Stimulated activated CD4-positive, alpha-beta T cell treated with anti-CD3 and anti-CD28 coated beads, Interleukin-4, amount 100 ng/mL, for 48 hours (primary cell): ENCODE results near the gene PITPNM1.
"Not testable (repeated sequence)": the region's sequence is repeated elsewhere in the genome, so short reads cannot be mapped to it uniquely, and the experiment has no call there.

Source experiments
- DNase-seq, 2 donors: peaks; one replicate each; pipeline ENCODE4 v3.0.0-alpha.2; 2020; ENCODE audit warnings: low read depth in 2 of 2

The PITPNM1 gene

DNA sequence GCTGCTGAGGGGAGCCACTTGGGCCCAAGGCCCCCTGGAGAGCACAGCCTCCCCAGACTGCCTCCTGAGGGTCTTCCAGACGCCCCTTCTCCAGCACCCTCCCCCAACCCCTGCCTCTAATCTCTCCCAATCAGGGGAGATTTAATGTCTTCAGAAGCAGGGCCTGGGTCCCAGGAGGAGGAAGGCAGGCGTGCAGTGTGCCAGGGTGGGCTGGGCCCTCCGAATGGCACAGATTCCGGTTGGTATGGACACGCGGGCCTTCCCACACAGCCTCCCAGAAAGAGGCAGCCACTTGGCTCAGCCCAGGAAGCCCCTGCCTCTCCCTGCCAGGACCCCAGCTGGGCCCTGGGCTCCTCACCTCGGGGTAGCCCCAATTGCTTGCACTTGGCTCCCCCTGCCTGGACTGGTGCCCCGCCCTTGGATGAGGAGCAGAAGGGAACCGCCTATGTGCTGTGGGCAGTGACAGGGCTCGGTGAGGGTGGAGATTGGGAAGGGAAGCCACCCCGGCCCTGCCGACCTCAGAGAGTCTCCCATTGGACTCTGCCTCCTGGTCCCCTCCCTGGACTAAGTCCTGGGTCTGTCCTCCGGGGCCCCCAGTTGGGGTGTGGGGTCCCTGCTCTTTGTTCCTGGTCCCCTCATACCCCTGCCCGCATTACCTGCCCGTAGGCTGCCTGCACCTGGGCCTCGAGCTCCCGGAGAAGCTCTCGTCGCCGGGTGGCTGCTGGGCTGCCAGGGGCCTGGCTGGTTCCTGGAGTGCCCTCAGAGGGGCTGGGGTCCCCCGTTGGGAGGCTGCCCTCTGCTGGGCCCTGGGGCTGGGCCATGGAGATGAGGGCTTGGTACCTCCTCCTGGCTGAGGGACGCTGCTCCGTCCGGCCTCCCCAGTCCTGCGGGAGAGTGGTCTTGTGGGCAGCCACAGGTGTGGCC is 18.7 kb upstream of the PITPNM1 start:
- DNase-seq = no peak

DNA sequence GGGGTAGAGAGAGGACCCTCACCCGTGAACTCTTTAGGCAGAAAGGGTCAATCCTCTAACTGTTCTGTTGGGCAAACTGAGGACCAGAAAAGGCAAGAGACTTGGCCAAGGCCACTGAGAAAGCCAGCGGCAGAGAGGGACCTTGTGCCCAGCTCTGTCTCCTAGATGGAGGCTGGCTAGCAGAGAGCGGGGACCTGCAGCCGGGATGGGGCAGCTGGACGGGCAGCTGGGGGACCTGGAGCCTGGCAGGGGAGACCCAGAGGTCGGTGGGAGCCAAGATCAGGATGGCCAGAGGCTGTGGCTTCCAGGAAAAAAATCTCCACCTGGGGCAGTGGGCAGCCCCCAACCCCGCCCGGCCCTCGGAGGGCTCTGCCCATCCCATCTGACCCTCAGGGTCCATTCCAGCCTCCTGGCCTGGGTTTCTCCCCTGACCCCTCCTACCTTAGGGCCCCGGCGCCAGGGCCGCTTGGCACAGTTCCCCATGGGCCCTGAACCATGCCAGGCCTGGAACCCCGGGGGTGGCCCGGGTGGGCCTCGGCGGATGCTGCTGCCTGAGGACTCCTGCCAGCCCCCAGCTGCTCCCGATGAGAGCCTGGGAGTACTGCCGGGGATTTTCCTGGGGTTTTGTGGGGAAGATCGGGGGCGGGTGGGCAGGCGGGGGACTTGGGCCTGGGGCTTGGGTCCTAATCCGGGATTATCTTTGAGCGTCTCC is 17.8 kb upstream of the PITPNM1 start, which contains the start of gene CABP2:
Gene CABP2, minus strand, starts transcription at position 603 of the 712 bp plus-strand sequence. Its CDS starts 120 bp downstream, at position 483.
- DNase-seq = no peak

DNA sequence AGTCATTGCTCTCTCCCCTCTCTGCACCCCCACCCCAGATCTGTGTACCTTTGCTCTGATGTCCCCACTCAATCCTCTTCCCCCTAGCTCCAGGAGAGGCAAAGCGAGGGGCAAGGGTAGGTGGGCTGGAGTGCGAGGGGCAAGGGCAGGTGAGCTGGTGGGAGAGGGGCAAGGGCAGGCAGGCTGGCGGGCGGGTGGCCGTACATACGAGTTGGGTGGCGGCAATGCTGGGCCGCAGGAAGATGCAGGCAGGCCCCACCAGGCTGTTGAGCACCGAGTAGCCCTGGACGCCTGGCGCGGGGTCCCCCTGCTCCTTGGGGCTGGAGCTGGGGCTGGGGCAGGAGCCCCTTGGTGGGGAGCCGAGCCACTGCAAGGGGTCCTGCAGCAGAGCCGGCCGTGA is 17.2 kb upstream of the PITPNM1 start:
- DNase-seq = no peak

DNA sequence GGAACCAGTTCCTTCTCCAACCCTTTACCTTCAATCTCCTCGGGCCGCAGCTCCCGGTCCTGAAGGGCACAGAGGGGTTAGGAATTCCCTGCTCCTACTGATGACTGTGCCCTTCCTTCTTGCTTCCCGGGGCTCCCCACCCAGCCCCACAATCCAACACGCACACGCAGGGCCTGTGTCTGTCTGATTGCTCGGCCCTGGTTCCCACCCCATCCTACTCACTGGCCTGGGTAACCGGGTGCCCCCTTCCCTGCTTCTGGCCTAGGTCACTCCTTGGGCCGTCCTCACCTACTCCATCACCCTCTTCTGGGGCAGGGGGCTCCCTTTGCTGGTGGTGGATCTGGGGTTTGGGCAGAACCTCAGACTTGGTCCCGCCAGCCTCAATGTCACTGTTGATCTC is 16.8 kb upstream of the PITPNM1 start:
- DNase-seq = no peak

DNA sequence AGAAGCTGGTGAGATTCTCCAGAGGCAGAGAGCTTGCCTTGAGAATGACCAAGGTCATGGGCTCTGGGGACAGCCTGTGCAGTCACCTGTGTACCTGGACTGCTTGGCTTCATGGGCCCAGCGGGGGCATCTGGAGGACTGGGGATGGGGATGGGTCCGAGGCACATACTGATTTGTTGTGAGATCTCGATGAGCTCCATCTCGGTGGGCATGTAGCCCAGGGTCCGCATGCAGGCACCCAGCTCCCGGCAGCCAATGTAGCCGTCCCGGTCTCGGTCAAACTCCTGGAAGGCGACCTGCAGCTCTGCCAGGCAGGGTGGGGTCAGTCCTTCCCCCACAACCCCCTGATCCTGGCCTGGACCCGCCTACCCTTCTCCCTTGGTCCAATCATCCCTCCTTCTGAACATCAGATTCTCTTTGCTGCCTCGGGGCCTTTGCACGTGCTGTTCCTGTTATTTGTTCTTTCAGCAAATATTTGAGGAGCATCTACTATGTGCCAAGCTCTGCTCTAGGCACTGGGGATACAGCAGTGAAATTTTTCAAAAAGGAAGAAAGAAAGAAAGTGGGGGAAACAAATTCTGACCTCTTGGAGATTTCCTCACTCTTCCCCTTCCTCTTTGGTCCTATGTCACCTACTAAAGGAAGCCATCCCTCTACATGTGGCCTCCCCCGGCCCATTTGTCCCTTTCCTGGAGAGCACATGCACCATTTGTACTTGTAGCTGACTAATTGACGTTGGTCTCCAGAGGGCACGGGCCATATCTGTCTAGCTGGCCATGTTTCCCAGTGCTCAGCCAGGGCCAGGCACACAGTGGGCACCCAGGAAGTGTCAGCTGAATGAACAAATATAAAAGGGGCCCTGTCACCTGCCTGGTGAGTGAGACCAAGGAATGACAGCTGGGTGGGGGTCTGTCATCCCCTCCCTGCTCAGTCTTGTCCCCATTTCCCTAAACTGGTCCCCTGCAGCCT is 16.0 kb upstream of the PITPNM1 start:
- DNase-seq = no peak

DNA sequence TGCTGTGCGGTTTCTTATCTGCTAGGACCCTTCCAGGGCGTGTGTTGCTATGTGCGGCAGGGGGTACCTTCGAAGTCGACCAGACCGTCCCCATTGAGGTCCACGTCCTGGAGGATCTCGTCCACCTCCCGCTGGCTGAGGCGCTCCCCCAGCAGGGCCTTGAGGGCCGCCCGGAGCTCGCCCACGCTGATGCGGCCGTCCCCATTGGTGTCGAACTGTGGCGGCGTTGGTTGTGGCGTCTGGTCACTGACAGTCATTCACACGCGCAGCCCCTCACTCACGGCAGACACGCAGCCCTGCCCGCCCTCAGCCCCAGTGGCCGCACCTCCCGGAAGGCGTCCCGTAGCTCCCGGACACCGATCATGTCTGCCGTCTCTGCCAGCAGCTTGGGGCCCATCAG is 14.6 kb upstream of the PITPNM1 start:
- DNase-seq = no peak

DNA sequence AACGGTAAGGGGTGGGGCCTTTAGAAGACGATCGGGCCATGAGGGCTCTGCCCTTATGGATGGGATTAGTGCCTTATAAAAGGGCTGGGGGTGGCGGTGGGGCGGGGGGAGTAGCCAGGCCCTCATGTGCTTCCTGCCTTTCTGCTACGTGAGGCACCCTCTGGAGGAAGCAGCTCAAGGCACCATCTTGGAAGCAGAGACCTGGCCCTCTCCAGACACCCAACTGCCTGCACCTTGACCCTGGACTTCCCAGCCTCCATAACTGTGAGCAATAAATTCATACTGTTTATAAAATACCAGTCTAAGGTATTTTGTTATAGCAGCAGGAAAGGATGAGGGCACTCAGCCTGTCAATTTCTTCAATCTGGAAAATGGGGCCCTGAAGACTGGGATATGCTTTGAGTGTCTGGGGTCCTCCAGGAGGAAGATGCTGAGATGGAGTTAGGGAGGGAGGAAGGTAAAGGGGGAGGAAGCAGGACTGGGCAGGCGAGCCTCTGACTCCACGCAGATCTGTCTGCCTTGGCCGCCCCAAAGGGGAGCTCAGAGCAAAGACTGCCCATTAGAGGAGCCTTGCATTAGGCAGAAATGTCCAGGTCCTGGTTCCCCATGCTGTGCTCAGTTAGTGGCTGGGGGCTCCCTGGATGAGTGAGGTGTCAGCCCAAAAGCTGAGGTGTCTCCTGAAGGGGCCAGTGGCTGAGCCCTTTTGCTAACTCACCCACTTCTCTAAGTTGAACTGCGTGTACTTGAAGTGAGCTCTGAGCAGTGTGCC is 12.8 kb upstream of the PITPNM1 start:
- DNase-seq = no peak

DNA sequence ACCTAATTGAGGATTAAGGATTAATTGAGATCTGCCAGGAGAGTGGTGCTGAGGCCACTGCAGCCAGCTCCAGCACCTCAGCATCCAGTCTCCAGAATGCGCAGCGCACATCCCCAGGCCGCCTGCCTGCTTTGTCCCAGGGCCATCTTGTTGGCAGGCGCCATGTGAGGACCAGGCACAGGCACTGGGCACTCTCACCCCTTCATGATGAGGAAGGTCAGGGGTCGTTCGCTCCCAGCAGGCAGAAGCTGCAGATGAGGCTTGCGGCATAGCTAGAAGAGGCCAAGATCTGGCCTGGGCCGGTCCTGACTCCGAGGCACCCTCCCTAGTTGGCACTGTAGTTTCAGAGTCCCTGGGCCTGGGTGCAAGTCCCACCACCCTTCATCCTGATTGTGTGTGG is 11.6 kb upstream of the PITPNM1 start:
- DNase-seq = no peak

DNA sequence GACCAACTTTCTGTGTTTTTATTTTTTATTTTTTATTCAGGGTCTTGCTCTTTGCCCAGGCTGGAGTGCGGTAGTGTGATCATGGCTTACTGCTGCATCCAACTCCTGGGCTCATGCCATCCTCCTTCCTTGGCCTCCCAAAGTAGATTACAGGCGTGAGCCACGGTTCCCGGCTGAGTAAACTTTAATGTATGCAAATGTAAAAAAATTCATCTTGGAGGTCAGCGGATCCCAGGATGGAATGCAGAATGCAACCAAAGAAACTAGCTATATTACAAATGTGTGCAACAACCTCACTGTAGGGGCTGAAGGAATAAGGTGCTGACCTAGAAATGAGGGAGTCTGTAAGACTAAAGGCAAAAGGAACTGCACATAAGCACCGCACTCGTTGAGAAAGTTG is 9.0 kb upstream of the PITPNM1 start:
- no peak for DNase-seq

DNA sequence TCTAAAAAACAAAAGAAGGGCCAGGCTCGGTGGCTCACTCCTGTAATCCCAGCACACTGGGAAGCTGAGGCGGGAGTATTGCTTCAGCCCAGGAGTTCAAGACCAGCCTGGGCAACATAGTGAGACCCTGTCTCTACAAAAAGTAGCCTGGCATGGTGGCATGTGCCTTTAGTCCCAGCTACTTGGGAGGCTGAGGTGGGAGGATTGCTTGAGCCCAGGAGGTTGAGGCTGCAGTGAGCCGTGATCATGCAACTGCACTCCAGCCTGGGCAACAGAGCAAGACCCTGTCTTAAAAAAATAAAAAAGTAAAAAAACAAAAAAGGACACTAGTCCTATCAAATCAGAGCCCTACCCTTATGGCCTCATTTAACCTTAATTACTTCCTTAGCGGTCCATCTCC is 6.4 kb upstream of the PITPNM1 start:
- not testable (repeated sequence) for DNase-seq

DNA sequence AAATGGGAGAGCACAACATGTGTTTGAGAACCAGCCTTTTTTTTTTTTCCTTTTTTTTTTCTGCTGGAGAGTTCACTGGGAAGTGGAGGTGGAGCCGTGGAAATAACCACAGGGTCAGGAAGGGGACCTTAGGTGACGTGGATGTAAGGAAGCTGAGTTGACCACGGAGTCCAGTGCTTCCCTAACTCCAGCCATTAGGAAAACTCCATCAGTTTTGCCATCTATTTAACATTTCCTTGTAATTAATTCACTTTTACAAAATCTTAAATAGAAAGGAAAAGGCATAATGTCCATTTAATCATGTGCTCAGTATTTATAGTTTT is 4.8 kb upstream of the PITPNM1 start:
- DNase-seq = no peak

DNA sequence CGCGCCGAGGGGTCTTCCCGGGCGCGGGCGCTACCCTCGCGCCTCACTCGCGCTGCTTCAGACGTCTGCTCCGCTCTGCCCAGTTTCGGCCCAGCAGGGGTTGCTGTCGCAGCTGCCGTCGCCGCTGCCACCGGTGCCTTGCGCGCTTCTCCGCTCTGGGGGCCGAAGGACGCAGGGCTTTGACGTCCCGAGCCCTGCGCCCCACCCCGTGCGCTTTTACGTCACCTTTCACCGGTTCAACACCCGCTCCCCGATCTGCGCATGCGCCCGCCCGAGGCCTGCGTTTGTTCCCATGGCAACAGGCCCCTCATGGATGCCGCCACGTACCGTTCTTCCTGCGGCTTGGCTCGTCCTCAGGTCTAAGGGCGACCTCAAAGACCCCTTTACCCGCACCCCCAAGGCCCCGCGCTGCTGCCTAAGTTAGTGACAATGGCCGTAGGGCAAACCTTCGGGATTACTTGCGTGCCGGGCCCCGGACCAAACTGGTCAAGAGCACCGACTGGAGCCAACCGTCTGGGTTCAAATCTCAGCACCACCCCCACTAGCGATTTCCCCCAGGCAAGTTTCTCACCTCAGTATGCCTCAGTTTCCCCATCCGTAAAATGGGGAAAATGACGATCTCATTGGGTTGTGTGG is 3.4 kb upstream of the PITPNM1 start:
- DNase-seq = peak; percentile 99

DNA sequence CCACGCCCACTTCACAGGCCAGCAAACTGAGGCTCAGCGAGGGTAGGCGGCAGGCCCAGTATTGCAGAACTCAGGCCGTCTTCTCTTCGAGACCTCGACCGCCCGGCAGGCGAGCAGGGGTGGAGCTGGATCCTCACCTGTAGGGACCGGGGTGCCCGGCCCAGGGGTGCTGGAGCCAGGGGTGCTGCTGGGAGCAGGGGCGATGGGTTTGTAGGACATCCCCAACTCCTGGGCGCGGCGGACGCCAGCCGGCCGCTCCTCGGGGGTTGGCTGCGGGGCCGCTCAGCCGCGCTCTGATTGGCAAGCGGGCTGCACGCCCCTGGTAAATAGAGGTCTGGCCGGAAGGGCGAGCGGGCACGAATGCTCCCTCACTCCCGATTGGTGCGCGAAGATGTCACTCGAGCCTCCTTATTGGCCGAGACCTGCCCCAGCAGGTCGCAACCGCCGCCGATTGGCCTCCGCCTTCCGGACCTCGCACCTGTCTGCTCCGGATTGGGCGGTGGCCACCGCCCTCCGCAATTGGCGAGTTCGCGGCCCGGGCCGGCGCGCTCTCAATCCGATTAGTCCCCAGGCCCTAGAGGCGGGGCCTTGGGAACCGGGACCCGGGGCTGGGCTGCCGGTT is 2.8 kb upstream of the PITPNM1 start, which contains the start of gene CDK2AP2:
Gene CDK2AP2, minus strand, starts transcription at position 299 of the 622 bp plus-strand sequence. Its CDS starts 80 bp downstream, at position 219.
- DNase-seq = peak; percentile 98 to 99

DNA sequence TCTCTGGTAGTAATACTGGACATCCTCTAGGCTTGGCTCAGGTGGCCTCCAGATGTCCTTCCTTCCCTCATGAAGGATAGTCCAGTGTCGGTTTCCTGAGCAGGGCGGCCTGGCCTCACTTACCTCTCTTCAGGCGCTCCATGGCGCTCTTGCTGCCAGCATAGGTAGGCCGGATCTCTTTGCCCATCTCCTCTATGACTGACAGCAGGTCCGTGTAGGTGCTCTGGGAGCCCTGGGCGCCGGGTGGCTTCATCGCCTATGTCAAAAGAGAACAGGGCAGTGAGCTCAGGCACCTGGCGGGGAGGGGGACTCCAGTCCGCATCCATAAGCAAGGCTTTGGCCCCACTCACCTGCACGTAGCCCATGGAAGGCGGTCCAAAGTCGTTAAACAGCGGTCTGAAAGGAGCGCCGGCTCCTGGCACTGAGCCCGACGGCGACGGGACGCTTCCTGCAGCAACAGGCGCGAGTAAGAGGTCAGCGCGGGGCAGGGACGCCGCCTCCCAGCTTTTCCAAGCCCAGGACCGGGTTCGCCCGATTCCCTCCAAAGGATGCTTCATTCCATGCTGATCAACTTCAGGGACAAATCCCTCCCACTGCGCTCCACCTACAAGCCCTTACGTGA is 2.2 kb upstream of the PITPNM1 start:
- no peak for DNase-seq

DNA sequence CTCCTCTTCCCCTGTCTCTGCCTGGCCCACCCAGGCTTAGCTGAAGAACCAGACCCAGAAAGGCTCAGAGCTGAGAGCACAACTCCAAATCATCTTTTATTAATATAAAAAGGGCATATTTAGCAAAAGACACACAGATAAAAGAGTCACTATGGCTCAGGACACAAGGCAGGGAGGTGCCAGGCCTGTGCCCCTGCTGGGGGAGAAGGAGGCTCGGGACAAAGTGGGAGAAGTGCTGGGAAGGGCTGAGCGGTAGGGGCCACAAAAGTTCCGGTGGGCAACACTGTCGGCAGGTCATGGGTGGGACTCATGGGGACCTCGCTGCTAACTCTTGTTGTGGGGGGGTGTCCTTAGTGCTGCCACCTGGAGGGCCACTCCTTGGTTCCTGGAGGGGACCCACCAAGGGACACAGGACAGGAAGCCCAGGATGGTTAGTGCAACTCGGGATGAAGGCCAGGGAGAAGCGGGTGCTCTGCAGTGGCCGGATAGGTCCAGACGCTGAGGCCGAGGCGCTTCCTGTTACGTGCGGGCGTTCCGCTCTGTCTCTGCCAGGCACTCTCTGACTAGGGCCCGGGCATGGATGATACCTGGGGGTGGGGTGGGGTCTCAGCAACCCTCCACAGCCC is 1.4 kb upstream of the PITPNM1 start:
- DNase-seq = no peak

DNA sequence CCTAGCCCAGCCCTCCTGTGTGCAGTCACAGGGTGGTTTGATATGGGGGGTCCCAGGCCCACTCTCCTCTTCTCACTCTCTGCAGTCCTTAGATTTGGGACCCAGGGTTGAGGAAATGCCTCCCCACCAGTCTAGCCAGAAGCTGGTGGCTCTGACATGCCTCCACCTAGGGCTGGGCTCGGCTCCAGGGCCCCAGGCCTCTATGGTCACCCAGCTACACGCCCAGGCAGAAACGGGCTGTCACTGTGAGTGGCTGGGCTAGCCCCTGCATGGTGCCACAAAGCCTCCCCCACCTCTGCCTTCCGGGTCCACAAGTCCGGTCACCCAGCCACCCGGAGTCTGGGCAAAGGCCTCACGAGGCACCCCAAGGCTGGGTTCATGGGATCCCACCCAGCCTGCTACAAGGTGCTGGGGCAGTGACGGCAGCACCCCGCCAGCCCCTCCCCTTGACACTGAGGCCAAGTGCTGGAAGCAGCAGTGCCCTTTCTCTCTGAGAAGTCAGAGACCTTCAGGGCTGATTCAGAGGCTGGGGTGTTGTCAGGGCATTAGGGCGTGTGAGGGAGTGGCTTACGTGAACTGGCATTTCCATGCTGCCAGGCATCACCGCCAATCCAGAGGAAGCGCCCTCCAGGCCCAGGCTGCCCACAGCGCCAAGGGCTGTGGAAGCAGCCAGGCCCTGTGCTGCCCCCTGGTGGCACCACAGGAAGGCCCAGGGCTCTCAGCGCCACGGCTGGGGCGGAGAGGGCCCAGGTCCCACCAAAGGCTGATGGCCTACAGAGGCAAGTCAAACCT is 638 bp upstream of the PITPNM1 start:
- peak; percentile 89 to 92 for DNase-seq

DNA sequence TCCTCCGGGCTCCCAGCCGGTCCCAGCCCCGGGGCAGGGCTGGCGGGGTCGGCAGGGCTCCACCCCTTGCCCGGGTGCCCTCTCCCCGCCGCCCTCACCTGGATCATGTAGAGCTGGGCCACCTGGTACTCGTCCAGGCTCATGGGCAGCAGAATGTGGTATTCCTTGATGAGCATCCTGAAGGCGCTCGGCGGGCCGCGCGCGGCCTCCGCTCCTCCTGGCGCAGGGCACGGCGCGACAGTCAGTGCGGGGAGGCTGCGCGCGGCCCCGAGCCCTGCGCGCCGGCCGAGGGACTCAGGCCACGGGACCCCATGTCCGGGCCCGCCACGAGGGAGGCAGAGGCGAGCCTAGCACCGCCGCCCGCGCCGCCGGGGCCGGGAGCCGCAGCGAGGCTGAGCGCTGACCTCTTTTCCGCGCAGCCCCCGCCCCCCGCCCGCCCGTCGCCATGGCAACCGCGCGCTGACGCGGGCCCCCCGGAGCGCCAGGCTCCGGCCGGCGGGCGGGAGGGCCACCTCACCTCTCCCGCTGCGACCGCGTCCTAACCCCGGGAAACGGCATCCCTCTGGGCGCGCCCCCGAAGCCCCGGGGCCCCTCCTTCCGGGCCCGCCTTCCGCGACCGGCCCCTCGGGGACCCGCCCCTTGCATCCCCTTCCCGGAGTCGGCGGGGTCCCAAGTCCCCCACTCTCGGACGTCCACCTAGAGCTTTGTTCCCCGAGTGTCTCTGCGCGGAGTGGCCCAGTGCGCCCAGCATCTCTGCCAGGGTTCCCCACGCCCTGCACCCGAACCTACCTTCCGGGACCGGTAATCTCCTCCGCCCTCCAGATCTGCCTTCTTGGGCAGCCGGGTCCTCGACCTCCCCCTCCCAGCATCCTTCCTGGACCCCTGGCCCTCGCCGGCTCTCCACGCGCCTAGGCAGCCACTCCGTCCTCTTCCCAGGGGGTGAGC is 886 bp downstream of the PITPNM1 start:
- no peak for DNase-seq
